ENCODE measurements around the gene ODAD4. TPM values are rescaled to one million over a fixed set of nuclear protein-coding genes. Genes with fewer than 3 reads are reported as not detected.

Gene ODAD4
- polyA plus RNA-seq, 1 donor from 2014 or later: 0.10 TPM

GRCh38 chr17:41942626-41943373 lies 12.4 kb downstream of the ODAD4 start:
- H3K4me1 Mint-ChIP-seq: no peaks in the 10 kb centered on the region
- peaks cover 3% of the 10 kb centered on the region for H3K27me3 Mint-ChIP-seq
- no peaks in the 10 kb centered on the region for H3K9me3 Mint-ChIP-seq
- no peak overlapping the region for H3K27ac Mint-ChIP-seq
- no peaks in the 10 kb centered on the region for H3K36me3 Mint-ChIP-seq
- no peak overlapping the region for H3K4me3 Mint-ChIP-seq

GRCh38 chr17:41943492-41943891 lies 13.1 kb downstream of the ODAD4 start:
- Mint-ChIP-seq H3K36me3 (no peaks in the 10 kb centered on the region), H3K27ac (no peak overlapping the region), H3K27me3 (peaks cover 3% of the 10 kb centered on the region), H3K4me3 (no peak overlapping the region), H3K9me3 (no peaks in the 10 kb centered on the region), H3K4me1 (no peaks in the 10 kb centered on the region)

DNA sequence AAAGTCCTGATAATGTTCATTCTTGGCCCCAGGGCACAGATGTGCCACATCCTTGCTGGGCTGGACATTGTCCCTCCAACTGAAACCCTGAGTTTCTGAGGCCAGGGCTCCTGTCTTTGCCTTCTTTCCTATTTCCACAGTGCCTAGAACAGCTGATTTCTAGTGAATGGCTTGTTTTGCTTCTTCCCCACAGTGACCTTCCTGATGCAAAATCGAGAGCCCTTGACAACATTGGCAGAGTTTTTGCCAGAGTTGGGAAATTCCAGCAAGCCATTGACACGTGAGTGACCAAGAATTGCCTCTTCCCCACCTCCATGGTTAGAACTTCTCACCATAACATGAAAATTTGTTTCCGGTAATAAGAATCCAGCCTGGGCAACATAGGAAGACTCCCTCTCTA lies 14.5 kb downstream of the ODAD4 start:
- H3K4me1 Mint-ChIP-seq: no peaks in the 10 kb centered on the region
- no peak overlapping the region for H3K4me3 Mint-ChIP-seq
- no peak overlapping the region for H3K27ac Mint-ChIP-seq
- no peaks in the 10 kb centered on the region for H3K9me3 Mint-ChIP-seq
- H3K36me3 Mint-ChIP-seq: no peaks in the 10 kb centered on the region
- peaks cover 3% of the 10 kb centered on the region for H3K27me3 Mint-ChIP-seq

- no peak overlapping the region for H3K27ac Mint-ChIP-seq
- H3K36me3 Mint-ChIP-seq: no peaks in the 10 kb centered on the region
- H3K4me3 Mint-ChIP-seq: no peak overlapping the region
- no peaks in the 10 kb centered on the region for H3K27me3 Mint-ChIP-seq
- H3K9me3 Mint-ChIP-seq: no peaks in the 10 kb centered on the region
- H3K4me1 Mint-ChIP-seq: no peaks in the 10 kb centered on the region
Measured at GRCh38 chr17:41948762-41949460, 18.5 kb downstream of the ODAD4 start.

DNA sequence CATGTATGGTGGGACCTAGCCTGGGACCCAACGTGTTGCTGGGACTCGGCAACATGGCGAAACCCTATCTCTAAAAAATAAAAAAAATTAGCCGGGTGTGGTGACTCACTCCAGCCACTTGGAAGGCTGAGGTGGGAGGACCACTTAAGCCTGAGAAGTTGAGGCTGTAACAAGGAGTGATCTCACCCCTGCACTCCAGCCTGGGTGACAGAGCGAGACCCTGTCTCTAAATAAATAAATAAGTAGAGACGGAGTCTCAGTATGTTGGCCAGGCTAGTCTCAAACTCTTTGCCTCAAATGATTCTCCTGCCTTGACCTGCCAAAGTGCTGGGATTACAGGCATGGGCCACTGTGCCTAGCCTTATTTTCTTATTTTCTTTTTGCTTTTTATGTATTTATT lies 26.1 kb downstream of the ODAD4 start:
- Mint-ChIP-seq H3K27ac (no peak overlapping the region), H3K9me3 (no peaks in the 10 kb centered on the region), H3K36me3 (no peaks in the 10 kb centered on the region), H3K4me3 (no peak overlapping the region), H3K27me3 (no peaks in the 10 kb centered on the region), H3K4me1 (no peaks in the 10 kb centered on the region)

DNA sequence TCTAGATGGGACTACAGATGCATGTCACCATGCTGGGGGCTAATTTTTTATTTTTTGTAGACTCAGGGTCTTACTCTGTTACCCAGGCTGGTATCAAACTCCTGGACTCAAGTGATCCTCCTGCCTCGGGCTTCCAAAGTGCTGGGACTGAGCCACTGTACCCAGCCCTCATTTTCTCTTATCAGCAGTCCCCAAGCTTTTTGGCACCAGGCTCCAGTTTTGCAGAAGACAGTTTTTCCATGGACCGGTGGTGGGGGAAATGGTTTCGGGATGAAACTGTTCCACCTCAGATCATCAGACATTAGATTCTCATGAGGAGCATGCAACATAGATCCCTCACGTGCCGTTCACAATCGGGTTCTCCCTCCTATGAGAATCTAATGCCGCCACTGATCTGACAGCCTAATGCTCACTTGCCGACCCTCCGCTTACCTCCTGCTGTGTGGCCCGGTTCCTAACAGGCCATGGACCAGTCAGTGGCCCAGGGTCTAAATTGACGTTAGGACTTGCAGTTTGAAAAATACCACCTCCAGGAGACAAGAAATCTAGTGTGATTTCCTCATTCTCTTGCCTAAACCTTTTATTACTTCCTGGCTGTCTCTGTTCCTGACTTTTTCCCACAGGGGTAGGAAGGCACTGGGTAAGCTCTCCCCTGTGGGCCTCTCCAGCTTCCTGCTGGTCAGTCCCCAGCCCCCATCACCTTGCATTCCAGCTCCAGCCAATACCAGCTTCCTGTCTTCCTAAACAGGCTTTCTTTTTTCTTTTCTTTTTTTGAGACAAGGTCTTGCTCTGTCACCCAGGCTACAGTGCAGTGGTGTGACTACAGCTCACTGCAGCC lies 26.8 kb downstream of the ODAD4 start:
- H3K27me3 Mint-ChIP-seq: no peaks in the 10 kb centered on the region
- H3K4me1 Mint-ChIP-seq: no peaks in the 10 kb centered on the region
- H3K4me3 Mint-ChIP-seq: no peak overlapping the region
- no peak overlapping the region for H3K27ac Mint-ChIP-seq
- H3K36me3 Mint-ChIP-seq: no peaks in the 10 kb centered on the region
- H3K9me3 Mint-ChIP-seq: no peaks in the 10 kb centered on the region

DNA sequence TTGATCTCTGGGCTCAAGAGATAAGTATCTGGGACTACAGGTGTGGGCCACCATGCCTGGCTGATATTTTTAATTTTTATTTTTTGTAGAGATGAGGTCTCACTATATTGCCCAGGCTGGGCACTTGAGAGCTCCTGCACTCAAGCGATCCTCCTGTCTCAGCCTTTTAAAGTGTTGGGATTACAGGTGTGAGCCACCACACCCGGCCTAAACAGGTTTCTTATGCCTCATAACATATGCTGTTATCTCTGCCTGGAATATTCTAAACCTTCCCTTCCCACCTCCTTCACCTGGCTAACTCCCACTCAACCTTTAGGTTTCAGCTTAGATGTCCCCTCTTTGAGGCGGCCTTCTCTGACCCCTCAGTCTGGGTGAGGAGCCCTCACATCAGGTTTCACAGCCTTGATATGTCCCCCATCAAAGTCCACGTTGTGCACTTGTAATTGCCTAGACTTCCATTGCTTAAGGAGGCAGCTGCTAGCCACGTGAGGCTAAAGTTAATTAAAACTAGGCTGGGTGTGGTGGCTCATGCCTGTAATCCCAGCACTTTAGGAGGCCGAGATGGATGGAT lies 27.5 kb downstream of the ODAD4 start:
- H3K36me3 Mint-ChIP-seq: no peaks in the 10 kb centered on the region
- peaks cover 0 to 2% (median 2%) of the 10 kb centered on the region in 3 donors for H3K4me1 Mint-ChIP-seq
- no peak overlapping the region for H3K4me3 Mint-ChIP-seq
- no peaks in the 10 kb centered on the region for H3K9me3 Mint-ChIP-seq
- H3K27ac Mint-ChIP-seq: no peak overlapping the region
- H3K27me3 Mint-ChIP-seq: no peaks in the 10 kb centered on the region

- Mint-ChIP-seq H3K4me3 (no peak overlapping the region), H3K4me1 (peaks cover 0 to 3% (median 2%) of the 10 kb centered on the region in 3 donors), H3K36me3 (no peaks in the 10 kb centered on the region), H3K27me3 (no peaks in the 10 kb centered on the region), H3K27ac (no peak overlapping the region), H3K9me3 (no peaks in the 10 kb centered on the region)
Measured at GRCh38 chr17:41959030-41959335, 28.6 kb downstream of the ODAD4 start.

DNA sequence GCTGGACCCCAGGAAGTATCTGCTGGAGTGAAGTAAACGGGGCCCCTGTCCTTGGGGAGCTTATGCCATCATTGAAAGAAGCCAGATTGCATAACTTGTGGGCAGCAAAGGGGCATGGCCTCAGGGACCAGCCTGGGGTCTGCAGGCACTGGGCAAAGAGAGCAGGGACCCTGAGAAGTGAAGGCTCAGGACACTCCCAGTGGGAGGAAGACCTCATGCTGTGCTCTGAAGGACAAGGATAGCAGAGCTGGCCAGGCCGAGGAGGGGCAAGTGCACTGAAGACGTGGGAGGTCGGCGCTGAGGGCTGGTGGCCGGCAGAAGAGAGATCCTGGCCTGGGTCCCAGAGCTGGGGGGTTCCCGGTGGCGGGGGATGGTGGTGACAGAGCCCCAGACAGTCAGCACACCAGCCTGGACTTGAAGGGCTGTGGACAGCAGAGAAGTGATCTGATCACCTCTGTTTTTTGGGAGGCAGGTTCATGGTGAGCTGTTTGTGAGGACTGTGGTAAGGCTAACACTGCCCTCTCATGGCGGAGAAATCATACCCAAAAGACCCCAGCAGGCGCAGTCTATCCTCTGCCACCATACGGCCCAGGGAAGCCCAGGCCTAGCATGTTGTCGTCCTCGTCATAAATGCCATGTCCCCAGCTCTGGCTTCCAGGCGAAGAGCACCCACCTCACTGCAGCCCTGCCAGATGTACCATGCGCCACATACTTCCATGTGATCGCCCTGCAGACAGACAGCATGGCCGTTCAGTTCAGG lies 29.1 kb downstream of the ODAD4 start:
- Mint-ChIP-seq H3K4me1 (peaks cover 0 to 3% (median 2%) of the 10 kb centered on the region in 3 donors), H3K36me3 (no peaks in the 10 kb centered on the region), H3K27ac (no peak overlapping the region), H3K4me3 (no peak overlapping the region), H3K9me3 (no peaks in the 10 kb centered on the region), H3K27me3 (no peaks in the 10 kb centered on the region)

- Mint-ChIP-seq H3K9me3 (no peaks in the 10 kb centered on the region), H3K4me3 (no peak overlapping the region), H3K36me3 (no peaks in the 10 kb centered on the region), H3K4me1 (peaks cover 9 to 13% (median 11%) of the 10 kb centered on the region in 3 donors), H3K27ac (peak overlapping the region in 1 of 3 donors; percentile 64), H3K27me3 (no peaks in the 10 kb centered on the region)
Measured at GRCh38 chr17:41962111-41962510, 31.7 kb downstream of the ODAD4 start.

- peak overlapping the region; percentile 23 to 64 (median 64) for H3K27ac Mint-ChIP-seq
- no peaks in the 10 kb centered on the region for H3K9me3 Mint-ChIP-seq
- peaks cover 10 to 13% (median 13%) of the 10 kb centered on the region in 3 donors for H3K4me1 Mint-ChIP-seq
- no peaks in the 10 kb centered on the region for H3K27me3 Mint-ChIP-seq
- no peaks in the 10 kb centered on the region for H3K36me3 Mint-ChIP-seq
- H3K4me3 Mint-ChIP-seq: peak overlapping the region in 2 of 4 donors; percentile 41 to 67
Measured at GRCh38 chr17:41962768-41963434, 32.5 kb downstream of the ODAD4 start.

- H3K9me3 Mint-ChIP-seq: no peaks in the 10 kb centered on the region
Measured at GRCh38 chr17:41965694-41966462, 35.5 kb downstream of the ODAD4 start.

GRCh38 chr17:41966463-41967140 lies 36.2 kb downstream of the ODAD4 start, which contains the start of gene CNP:
TSS of gene CNP (plus strand) at chr17:41966795. CDS start at chr17:41966885, 90 bp downstream.
- Mint-ChIP-seq H3K36me3 (peaks cover 1% of the 10 kb centered on the region), H3K4me1 (peaks cover 19 to 29% (median 25%) of the 10 kb centered on the region in 3 donors), H3K9me3 (no peaks in the 10 kb centered on the region), H3K27me3 (no peaks in the 10 kb centered on the region), H3K4me3 (peak within 1 kb of the TSS; percentile 84 to 97 (median 90)), H3K27ac (peak within 1 kb of the TSS; percentile 86 to 98 (median 91))

More at GRCh38 chr17:41965694-41966462, 35.5 kb downstream of the ODAD4 start:
- Mint-ChIP-seq H3K36me3 (peaks cover 1% of the 10 kb centered on the region), H3K4me3 (peak overlapping the region; percentile 84 to 97 (median 90)), H3K27me3 (no peaks in the 10 kb centered on the region), H3K27ac (peak overlapping the region; percentile 86 to 98 (median 91)), H3K4me1 (peaks cover 14 to 26% (median 22%) of the 10 kb centered on the region in 3 donors)
